GM21526 (cell line): ENCODE results near the gene CEP131.

ENCODE experiments used
- ATAC-seq: cut with Tn5 transposase; IDR thresholded peaks from one replicate; pipeline ENCODE4 v1.9.1; 2021; ENCODE audit warnings: moderate library complexity; ENCODE audit not compliant: unreplicated experiment, low FRiP score

CEP131 gene

DNA sequence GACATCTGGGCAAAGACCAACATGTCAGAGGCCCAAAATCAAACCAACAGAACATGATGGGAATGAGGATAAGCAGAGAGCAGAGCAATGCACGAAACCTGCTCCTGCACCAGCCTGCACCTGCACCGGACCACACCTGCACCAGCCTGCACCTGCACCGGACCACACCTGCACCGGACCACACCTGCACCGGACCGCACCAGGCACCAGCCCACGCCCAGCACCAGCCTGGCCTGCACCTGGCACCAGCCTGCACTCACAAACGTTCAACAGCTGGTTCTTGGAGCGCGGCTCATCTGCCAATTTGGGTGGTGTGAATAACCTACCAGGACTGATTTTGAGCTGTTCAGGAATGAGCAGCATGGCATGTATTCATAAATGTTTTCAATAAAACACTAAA, 18.2 kb downstream of the CEP131 start:
- ATAC-seq = no peak

DNA sequence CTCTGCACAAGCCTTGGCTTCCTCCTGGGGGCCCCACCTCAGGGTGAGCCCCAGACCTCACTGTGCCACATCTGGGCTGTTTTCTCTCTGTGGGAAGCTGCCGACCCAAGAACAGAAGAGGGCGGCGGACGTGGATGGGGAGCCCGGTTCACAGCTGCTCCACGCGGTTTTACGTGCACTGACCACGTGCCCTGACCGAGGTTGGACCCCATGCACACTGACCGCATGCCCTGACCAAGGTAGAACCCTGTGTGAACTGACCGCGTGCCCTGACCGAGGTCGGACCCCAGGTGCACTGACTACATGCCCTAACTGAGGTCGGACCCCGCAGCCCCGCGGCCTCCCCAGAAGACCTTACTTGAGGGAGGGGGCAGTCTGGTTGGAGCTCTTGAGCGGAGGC, 19.6 kb downstream of the CEP131 start:
- no peak for ATAC-seq

DNA sequence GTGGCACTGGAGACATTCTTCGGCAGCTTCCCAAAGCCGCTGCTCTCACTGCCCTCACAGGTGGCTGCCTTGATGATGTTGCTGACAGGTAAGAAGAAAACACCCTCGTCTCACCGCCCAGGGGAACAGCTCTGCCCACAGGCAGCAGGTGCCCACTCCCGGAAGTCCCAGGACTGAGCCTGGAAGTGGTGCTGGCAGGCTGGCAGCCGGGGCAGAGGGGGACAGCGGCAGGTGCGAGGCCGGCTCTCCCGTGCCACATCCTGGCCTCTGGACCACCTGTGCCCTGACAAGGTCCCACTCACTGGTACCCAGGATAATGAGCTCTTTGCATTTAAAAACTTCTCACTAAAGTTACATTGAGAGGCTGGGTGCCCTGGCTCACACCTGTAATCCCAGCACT, 20.4 kb downstream of the CEP131 start:
- no peak for ATAC-seq

DNA sequence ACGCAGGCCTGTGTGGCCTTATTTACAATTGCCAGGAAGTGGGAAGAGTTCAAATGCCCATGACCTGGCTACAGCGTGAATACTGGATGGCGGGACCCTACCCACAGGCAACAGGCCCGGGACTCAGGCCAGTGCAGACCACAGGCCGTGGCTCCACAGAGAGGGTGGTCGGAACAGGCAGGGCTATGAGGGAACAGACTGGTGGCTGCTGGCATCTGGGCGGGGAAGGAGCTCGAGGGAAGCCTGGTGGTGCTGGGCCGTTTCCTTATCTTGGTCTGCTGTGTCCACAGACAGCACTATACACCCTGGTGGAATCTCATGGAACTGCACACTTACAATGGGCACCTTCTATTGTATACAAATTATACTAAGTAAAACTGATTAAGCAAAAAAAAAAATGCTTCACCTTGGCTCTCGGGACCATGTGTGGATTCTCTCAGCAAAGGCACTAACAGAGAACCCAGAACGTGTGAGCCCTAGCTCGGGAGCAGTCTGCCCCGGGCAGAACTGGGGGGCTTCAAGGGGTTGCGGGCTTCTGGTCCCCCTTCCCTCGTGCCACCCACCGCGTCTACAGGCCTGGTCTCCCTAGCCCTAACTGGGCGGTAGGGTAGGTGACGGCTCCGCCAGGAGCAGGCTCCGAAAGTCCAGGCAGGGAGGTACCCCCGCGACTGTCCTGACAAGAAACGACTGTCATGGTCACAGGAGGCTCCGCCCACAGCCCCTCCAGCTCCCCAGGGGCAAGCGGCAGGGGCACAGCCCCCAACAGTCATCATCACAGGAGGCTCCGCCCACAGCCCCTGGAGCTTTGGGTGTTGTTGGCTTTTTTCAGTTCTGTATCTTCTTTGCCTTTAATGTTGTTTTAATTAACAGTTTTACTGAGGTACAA, 21.8 kb downstream of the CEP131 start:
- ATAC-seq = no peak

DNA sequence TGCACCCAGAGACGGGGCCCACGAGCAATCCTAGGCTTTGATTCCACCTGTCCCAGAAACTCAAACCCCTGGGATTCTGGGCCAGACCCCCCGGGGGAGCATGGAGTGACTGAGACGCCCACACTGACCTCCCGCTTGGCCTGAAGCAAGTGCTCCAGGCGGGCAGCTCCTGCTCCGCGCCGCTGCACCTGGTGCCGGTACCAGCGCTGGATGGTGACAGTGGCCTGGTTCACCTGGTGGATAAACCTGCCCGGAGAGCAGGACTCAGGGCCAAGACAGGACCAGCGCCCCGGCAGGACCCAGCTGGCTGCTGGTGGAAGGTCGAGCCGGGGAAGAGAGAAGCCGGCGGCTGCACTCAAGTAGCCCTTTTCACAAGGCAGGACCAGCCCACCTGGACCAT, 22.6 kb downstream of the CEP131 start:
- ATAC-seq = no peak

DNA sequence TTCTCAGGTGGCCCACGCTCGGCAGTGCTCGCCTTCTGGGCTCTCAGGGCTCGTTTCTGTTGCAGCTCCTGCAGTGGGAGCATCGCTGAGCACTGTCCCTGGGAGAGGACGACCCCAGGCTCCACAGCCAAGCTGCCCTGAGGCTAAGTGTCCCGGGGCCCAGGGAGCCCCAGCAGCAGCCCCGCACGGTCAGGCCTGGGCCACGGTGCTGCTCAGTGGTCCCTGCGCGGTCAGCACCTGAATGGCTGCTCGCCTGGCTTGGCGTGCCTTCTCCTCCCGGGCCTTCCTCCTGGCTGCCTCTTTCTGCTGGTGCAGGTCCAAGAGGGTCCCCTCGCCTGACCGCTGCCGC, 23.3 kb downstream of the CEP131 start:
- ATAC-seq = no peak

DNA sequence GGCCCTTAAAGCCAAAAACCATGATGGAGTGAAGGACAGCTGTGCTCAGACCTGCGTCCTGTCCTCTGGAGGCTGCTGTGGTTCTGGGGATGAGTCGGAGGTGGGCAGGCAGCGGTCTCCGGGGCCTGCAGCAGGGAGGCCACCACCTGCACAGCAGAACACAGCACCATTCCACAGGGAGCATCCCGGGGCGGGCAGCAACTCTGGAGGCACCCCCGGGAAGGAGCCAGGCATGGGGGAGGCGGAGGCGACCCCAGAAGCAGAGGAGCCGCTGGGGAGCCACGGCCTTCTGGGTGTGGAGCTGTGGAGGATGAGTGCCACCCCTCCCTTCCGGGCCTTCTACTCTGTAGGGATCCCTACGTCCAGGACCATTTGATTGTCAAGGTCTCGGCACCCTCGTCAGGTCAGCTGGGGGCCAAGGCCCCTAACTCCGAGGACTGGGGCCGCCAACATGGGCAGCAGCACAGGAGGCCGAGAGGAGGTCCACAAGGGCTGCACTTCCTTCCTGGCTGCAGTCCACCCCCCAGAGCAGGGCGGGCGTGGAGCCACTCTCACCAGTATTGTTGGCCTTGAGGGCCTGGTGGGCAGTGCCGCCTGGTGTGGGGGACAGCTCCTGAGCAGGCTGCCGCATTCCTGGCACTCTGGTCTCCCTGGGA, 23.8 kb downstream of the CEP131 start:
- no peak for ATAC-seq

DNA sequence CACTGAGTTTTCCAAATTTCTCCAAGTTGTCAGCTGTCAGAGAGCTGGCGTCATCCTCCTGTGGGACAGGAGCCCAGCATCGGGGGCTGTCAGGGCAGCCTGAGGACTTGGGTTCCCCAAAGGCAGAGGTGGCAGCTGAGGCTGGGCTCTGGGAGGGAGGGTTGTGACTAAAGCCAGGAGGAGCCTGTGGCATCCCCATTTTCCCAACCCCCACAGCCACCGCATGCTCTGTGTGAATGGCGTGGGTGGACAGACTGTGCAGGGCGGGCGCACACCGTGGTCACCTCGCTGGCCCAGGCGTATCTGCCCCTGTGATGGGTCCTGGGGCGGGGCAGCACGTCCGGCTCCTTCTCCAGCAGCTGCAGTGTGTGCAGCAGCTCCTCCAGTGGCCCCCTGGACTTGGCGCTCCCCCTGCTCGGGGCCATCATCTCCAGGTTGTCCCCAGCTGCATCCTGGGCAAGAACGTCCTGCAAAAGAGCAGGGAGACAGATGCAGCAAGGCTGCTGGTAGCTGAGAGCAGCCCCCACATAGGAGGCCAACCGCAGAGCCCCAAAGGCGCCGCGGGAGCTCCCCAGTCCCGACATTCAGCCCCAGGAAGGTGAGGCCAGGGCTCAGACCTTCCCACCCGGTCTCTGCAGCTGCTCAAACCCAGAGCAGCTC, 24.8 kb downstream of the CEP131 start:
- no peak for ATAC-seq

DNA sequence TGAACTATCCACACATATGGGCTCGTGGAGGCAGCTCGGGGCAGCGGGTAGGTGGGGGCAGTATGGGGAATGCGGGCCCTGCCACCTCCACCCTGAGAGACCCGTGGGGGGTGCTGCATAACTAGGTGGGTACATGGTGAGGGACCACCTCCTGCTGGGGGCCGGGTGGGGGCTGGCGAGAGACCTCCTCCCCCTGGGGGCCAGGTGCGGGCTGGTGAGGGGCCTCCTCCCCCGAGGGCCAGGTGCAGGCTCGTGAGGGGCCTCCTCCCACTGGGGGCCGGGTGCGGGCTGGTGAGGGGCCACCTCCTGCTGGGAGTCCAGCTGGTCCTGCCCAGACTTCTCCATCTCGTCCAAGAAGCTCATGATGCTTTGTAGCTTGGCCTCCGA, 25.4 kb downstream of the CEP131 start:
- no peak for ATAC-seq

DNA sequence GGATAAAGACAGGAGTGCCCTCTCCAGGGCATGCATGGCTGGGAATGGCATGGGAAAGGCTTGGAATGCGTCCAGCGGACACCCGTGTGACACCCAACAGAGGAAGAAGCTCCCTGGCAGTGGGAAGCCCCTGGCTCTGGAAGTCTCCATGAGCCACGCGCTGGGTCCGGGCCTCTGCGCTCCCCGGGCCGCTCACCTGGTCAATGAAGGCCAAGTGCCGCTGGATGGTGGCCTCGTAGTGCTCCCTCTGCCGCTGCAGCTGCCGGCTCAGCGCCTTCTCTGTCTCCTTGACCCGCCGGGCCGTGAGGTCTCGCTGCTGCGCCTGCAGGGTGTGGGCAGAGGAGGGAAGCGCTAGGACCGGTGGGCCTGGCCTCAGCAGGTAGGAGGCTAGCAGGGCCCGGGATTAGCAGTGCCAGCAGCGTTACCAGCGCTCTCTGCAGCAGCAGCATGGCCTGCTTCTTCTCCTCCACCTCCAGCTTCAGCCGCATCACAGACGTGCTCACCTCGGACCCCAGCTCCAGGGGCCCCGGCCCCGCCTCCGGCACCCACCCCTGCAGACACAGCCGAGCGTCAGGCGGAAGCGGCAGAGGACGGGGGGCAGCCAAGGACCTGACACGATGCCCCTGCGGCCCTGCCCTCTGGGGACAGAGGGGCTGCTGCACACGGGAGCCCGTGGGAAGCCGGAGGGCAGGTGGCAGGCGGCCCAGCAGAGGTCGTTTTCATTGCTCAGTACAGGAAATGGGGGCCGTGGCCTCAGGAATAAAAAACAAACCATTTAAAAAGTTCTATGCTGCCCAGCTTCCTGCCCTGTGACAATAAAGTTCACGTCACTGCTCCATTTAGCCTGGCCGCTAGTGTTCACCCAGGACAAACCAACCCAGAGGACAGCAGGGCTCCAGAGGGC, 26.0 kb downstream of the CEP131 start:
- no peak for ATAC-seq

DNA sequence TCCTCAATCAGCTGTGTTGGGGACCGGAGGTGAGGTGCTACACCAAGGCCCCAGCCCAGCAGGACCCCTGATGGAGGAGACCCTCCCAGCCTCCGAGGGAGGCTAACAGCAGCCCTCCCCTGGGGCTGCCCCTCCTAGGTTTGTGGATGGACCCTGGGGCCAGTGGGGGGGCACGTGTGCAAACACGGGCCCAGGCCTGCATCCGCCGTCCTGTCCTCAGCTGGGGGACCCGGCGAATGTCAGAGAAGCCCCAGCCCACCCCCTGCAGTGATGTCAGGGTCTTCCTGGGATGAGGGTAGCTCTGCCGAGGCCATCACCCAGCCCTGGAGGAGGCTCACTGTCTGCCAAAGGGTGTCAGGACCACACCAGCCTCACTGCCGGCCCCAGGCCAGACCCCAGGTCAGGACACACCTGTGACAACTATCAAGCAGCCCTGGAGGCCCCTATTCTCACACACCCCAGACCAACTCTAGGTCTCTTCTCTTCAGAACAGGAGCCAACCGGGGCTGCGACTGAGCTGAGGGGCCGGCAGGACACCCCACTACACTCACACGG, 26.7 kb downstream of the CEP131 start:
- no peak for ATAC-seq

DNA sequence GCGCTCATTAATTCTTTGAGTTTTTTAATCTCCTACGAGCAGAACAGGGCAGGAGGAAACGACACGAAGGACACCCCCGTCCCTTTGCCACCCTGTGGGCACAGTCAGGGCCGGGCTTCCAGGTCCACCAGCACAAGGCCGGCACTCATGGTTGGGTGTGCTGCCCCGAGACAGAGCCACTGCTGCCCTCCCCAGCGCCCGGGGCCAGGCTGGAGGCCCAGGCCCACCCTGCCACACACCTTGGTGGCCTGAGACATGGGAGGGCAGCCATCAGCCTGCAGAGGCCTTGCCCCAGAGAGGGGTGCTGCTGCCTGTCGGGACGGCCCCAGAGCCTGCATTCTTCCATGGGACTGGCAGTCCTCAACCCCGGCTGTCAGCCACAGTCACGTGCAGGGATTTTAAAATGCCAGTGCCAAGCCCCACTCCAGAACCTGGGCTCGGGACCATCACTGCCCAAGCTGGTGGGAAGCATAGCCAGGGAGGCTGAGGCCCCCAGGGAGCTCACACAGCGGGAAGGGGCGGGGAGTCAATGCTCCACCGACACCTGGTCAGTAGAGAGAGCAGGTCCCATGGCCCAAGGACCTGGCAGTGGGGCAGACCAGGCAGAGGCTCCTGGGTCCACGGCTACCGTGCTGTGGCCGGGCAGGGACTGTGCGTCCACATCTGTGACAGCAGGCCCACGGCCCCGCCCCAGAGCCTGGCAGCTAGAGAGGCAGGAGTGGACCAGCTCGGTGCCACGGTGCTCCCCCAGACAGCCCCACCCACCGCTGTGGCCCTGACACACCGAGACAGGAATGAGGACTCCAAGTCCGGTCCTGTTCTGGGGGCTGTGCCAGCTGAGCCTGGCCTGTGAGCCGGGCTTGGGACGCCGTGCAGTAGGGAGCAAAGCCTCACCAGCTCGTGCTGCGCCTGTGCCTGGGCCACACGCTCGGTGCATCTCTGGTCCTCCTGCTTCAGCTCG, 27.5 kb downstream of the CEP131 start:
- no peak for ATAC-seq

DNA sequence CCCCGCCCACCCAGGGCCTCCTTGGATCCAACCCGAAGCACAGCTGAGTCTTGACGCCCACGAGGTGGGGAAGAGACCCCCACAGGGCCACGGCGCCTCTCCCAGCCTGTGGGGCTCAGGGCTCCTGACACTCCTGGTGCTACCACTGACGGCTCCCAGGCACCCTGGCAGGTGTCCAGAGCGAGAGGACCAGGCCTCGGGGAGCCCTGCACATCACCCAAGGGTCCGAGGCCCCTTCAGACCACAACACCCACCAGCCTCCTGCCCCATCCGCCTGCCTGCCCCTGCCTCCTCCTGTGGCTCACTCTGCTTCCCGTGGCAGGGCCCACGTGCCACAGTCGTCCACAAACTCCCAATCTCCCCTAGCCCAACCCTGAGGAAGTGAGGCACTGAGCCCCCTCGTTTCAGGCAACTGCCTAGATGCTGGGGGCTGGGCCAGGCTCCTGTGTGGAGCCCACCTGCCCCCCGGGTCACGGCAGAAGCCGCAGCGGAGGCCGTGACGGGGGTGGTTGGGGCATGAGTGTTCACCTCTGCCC, 28.5 kb downstream of the CEP131 start:
- ATAC-seq = no peak

DNA sequence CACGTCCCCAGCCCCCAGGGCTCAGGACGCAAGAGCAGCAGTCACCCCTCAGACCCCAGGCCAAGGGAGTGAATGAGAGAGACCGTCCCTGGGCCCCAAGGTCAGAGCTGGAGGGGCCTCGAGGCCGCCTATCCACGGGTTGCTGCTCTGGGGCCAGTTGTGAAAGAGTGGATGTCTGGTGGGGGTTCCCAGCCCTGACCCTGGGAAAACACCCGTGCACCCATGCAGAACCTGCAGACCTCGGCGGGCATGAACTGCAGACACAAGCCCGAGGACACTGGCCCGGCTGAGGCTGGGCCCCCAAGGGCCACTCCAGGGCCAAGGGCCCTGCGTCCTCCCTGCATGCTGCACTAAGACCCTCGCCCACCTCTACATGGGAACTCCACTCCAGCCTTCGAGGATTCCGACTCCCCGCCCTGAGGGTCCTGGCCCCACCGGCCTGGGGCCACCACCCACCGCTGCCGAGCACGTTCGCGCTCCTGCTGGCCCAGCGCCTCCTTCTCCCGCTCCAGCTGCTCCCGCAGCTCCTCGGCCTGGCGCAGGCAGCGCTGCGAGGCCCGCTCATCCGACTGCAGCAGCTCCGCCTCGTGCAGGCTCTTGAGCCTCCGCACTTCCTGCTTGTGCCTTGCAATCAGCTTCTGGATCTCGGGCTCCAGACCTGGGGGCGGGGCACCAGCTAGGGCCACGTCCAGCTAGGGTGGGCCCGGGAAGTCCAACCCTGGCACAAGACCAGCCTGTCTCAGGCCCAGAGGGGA, 29.1 kb downstream of the CEP131 start:
- no peak for ATAC-seq

DNA sequence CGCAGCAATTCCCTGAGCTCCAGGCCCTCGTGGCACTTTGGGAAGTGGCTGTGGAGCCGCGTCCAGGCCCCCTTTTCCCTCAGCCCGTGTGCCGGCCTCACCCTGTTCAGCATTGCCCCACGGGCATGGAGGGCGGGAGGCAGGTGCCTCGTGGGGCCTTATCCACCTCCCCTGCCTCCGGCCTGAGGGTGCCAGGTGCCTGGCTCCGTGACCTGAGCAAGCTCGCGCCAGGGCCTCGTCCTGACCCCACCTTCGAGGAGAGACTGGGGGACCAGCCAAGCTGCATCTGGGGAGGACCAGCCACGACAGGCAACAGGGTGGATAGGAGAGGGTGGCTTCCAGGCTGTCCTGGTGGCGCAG, 29.7 kb downstream of the CEP131 start:
- no peak for ATAC-seq

DNA sequence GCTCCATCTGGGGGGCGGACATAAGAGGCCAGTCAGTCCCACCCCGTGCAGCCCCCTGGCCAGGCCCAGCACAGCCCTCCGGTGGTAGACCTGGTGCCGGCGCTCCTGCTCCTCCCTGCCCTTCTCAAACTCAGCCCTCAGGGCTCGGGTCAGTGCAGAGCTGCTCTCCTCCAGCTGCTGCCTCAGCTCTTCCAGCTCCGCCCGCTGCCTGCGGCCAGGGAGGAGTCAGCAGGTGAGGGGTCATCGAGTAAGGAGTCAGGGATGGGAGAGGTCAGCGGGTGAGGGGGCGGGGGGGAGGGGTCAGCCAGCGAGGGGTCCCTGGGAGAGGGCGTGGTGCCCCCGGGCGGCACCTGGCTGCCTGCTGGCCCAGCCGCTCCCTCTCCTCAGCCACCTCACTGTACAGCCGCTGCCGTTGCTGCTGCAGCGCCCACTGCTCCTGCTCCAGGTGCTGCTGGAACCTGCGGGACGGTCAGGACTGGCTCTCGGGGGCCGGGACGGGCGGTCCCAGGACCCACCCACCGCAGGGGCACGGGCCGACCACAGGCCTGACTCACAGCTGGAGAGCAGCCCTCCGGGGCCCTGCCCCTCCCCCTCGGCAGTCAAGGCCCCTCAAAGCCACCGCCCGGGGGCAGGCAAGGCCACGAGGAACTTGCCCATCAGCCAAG, 30.2 kb downstream of the CEP131 start:
- no peak for ATAC-seq

DNA sequence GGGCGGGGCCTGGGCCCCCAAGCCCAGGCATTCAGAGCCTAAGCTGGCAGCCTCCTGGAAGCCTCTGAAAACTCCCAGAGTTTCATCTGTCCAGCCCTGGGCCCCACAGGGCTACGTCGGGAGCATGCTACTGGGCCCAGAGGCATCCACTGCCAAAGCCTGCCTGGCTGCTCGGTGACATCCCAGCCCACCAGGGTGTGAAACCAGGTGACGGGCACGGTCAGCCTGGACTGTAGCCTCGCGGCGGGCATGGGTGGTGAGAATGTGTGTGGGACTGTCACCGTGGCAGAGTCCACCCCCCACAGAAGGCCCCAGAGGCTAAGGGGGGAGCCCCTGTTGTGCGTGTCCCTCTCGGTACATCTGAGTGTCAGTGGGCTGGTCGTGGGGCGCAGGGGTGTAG, 31.1 kb downstream of the CEP131 start:
- no peak for ATAC-seq

DNA sequence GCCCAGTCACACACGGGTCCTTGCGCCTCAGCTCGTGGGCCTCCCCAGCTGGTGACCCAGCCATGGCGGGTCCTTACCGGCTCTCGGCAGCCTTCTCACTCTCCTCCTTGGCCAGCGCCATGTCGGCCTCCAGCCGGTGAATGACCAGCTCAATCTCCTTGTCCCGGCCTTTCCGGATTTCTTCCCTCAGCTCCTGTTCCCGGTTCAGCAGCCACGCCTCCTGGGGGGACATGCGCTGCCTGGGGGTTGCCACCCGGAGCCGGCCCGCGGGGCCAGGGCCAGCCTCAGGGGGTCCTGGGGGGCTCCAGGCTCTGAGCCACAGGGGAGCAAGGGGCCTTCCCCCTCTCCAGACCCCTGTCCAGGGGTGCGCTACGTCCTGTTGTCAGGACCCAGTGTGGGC, 31.6 kb downstream of the CEP131 start:
- ATAC-seq = no peak
